H1 (cell line): ENCODE data around the gene TFF1. TPM values are rescaled to one million over a fixed set of nuclear protein-coding genes. Genes with fewer than 3 reads are reported as not detected.

Experiments
- CTCF ChIA-PET: fragments of 300-600 bp; sonication (Branson Sonifier 250); formaldehyde crosslinking; loops from one replicate; lab custom pipeline; 2021; ENCODE audit not compliant: partially characterized antibody; lab: Charles Lee
- POLR2A ChIA-PET: fragments of 300-600 bp; sonication (Branson Sonifier 250); formaldehyde crosslinking; loops from one replicate; lab custom pipeline; 2021; ENCODE audit warnings: inconsistent platforms; ENCODE audit not compliant: partially characterized antibody; lab: Charles Lee
- DNase-seq, 2 experiments: peaks; one replicate each; pipeline versions ENCODE4 v3.0.0 to v3.0.0-alpha.2; 2010 to 2022; ENCODE audit warnings: low spot score in 2 of 2, low read depth in 1 of 2, mixed read lengths in 1 of 2
- FAIRE-seq: peaks from 2 replicates; lab custom pipeline; 2011; peaks lifted over from hg19 to GRCh38; lab: Jason Lieb, UNC
- H2AFZ ChIP-seq: 2 replicates; pipeline ENCODE4 v1.8.1; 2012; ENCODE audit warnings: low read length, inconsistent platforms
- H2AK5ac ChIP-seq: 2 replicates; pipeline ENCODE4 v1.6.1; 2013; ENCODE audit warnings: low read depth, low read length
- H2BK120ac ChIP-seq: replicated peaks from 2 replicates; pipeline ENCODE3; 2013; ENCODE audit warnings: low read depth, low read length, inconsistent platforms
- H2BK12ac ChIP-seq: 2 replicates; pipeline ENCODE4 v1.6.1; 2013; ENCODE audit warnings: low read depth, low read length
- H2BK15ac ChIP-seq: 2 replicates; pipeline ENCODE4 v1.6.1; 2013; ENCODE audit warnings: low read length
- H2BK20ac ChIP-seq: 2 replicates; pipeline ENCODE4 v1.6.1; 2013; ENCODE audit warnings: low read length
- H2BK5ac ChIP-seq: 2 replicates; pipeline ENCODE4 v1.6.1; 2013; ENCODE audit warnings: low read depth, low read length
- H3K14ac ChIP-seq: 2 replicates; pipeline ENCODE4 v1.6.1; 2013; ENCODE audit warnings: inconsistent platforms; ENCODE audit not compliant: insufficient read length
- H3K18ac ChIP-seq: 2 replicates; pipeline ENCODE4 v1.6.1; 2013; ENCODE audit warnings: low read length; ENCODE audit errors: extremely low read depth
- H3K23ac ChIP-seq: 2 replicates; pipeline ENCODE4 v1.6.1; 2013; ENCODE audit warnings: inconsistent platforms; ENCODE audit not compliant: insufficient read length
- H3K23me2 ChIP-seq: 2 replicates; pipeline ENCODE4 v1.6.1; 2013; ENCODE audit warnings: low read depth, low read length
- H3K27ac ChIP-seq: 2 replicates; pipeline ENCODE4 v1.6.1; 2011; ENCODE audit warnings: low read depth, low read length, inconsistent platforms
- H3K27me3 ChIP-seq, 4 experiments: replicated peaks in 1 of 4; 1 replicate in 1 of 4; 2 replicates in 3 of 4; pipeline versions ENCODE4 v1.6.1 to v1.8.1; 2011 to 2013; ENCODE audit warnings: low read length in 3 of 4, mild to moderate bottlenecking in 3 of 4, inconsistent platforms in 2 of 4, mixed read lengths in 2 of 4, moderate library complexity in 1 of 4; ENCODE audit not compliant: control insufficient read depth in 3 of 4, insufficient read depth in 3 of 4; ENCODE audit errors: extremely low read depth in 1 of 4
- H3K36me3 ChIP-seq, 4 experiments: 2 replicates each; pipeline versions ENCODE4 v1.6.1 to v1.8.1; 2011 to 2013; ENCODE audit warnings: mild to moderate bottlenecking in 4 of 4, low read length in 3 of 4, moderate library complexity in 2 of 4, control low read depth in 1 of 4, inconsistent platforms in 1 of 4; ENCODE audit not compliant: insufficient read depth in 4 of 4, control insufficient read depth in 2 of 4
- H3K4ac ChIP-seq: replicated peaks from 2 replicates; pipeline ENCODE3; 2013; ENCODE audit warnings: low read length, low read depth, mixed read lengths, inconsistent platforms; ENCODE audit not compliant: insufficient read length
- H3K4me1 ChIP-seq, 4 experiments: replicated peaks in 1 of 4; 1 replicate in 1 of 4; 2 replicates in 3 of 4; pipeline versions ENCODE4 v1.6.1 to v1.8.1; 2011 to 2013; ENCODE audit warnings: low read length in 3 of 4, inconsistent platforms in 2 of 4, mixed read lengths in 1 of 4; ENCODE audit not compliant: insufficient read depth in 4 of 4, control insufficient read depth in 3 of 4
- H3K4me2 ChIP-seq, 2 experiments: 2 replicates each; pipeline versions ENCODE4 v1.6.1 to v1.8.1; 2011 to 2013; ENCODE audit warnings: low read depth in 2 of 2, low read length in 2 of 2, control low read depth in 1 of 2, inconsistent platforms in 1 of 2, mild to moderate bottlenecking in 1 of 2; ENCODE audit not compliant: insufficient read depth in 1 of 2
- H3K4me3 ChIP-seq, 4 experiments: fragments of 200-600, 300-600 bp in 1 of 4; sonication (generic), shearing (Covaris generic), sonication (Bioruptor Twin) in 1 of 4; 2 replicates each; pipeline versions ENCODE4 v1.5.1 to v1.8.1; 2011 to 2016; ENCODE audit warnings: low read length in 4 of 4, low read depth in 3 of 4, control low read depth in 2 of 4, inconsistent platforms in 2 of 4, mild to moderate bottlenecking in 2 of 4, mixed read lengths in 1 of 4, moderate library complexity in 1 of 4; ENCODE audit not compliant: insufficient read depth in 2 of 4; ENCODE audit errors: extremely low read depth in 1 of 4
- H3K56ac ChIP-seq: replicated peaks from 2 replicates; pipeline ENCODE3; 2013; ENCODE audit warnings: low read depth, mild to moderate bottlenecking, mixed read lengths, low read length, inconsistent platforms; ENCODE audit not compliant: insufficient read length
- H3K79me1 ChIP-seq: 2 replicates; pipeline ENCODE4 v1.6.1; 2013; ENCODE audit warnings: low read depth, low read length, control low read depth
- H3K79me2 ChIP-seq, 2 experiments: 2 replicates each; pipeline versions ENCODE4 v1.6.1 to v1.8.1; 2012 to 2013; ENCODE audit warnings: low read length in 2 of 2, mild to moderate bottlenecking in 2 of 2, inconsistent platforms in 1 of 2; ENCODE audit not compliant: insufficient read depth in 2 of 2, control insufficient read depth in 1 of 2
- H3K9ac ChIP-seq, 4 experiments: replicated peaks in 1 of 4; 1 replicate in 1 of 4; 2 replicates in 3 of 4; pipeline versions ENCODE4 v1.6.1 to v1.8.1; 2011 to 2013; ENCODE audit warnings: low read depth in 3 of 4, low read length in 3 of 4, control low read depth in 2 of 4, mild to moderate bottlenecking in 2 of 4, moderate library complexity in 2 of 4, inconsistent platforms in 1 of 4; ENCODE audit errors: extremely low read depth in 1 of 4
- H3K9me3 ChIP-seq, 2 experiments: 2 replicates each; pipeline versions ENCODE4 v1.6.1 to v1.8.1; 2012 to 2013; ENCODE audit warnings: mild to moderate bottlenecking in 2 of 2, moderate library complexity in 2 of 2, control low read depth in 1 of 2, inconsistent platforms in 1 of 2, low read depth in 1 of 2, low read length in 1 of 2, mixed read lengths in 1 of 2; ENCODE audit not compliant: insufficient read depth in 2 of 2
- H4K20me1 ChIP-seq, 2 experiments: replicated peaks in 1 of 2; 2 replicates each; pipeline versions ENCODE3 to v1.8.1; 2011 to 2013; ENCODE audit warnings: inconsistent platforms in 2 of 2, low read length in 2 of 2, mild to moderate bottlenecking in 1 of 2; ENCODE audit not compliant: insufficient read depth in 2 of 2, control insufficient read depth in 1 of 2
- H4K5ac ChIP-seq: 2 replicates; pipeline ENCODE4 v1.6.1; 2013; ENCODE audit warnings: low read length, low read depth, mixed read lengths, inconsistent platforms; ENCODE audit not compliant: insufficient read length
- H4K8ac ChIP-seq: 2 replicates; pipeline ENCODE4 v1.8.0; 2013; ENCODE audit warnings: mild to moderate bottlenecking, moderate library complexity, low read length, inconsistent platforms; ENCODE audit not compliant: insufficient read depth; ENCODE audit errors: extremely low read depth
- H4K91ac ChIP-seq: replicated peaks from 2 replicates; pipeline ENCODE3; 2013; ENCODE audit warnings: low read length, mixed read lengths, inconsistent platforms; ENCODE audit not compliant: insufficient read length
- BACH1 ChIP-seq: IDR thresholded peaks from 2 replicates; pipeline ENCODE4 v1.6.1; 2012; ENCODE audit warnings: low read length, improper control_type of control experiment
- KDM1A ChIP-seq: fragments of 200-600, 300-600 bp; sonication (generic); IDR thresholded peaks from 2 replicates; pipeline ENCODE4 v1.7.1; 2016; ENCODE audit warnings: mild to moderate bottlenecking, low read length, borderline replicate concordance
- PHF8 ChIP-seq: fragments of 200-600 bp; sonication (generic); conservative IDR thresholded peaks from 2 replicates; pipeline ENCODE4 v1.7.1; 2012; ENCODE audit warnings: low read depth, mild to moderate bottlenecking, inconsistent platforms, low read length, moderate library complexity
- RXRA ChIP-seq: IDR thresholded peaks from 2 replicates; pipeline ENCODE4 v1.6.1; 2011; ENCODE audit warnings: low read depth, mild to moderate bottlenecking, low read length, moderate library complexity; ENCODE audit not compliant: insufficient read depth
- SIX5 ChIP-seq: IDR thresholded peaks from 2 replicates; pipeline ENCODE4 v1.6.1; 2011; ENCODE audit warnings: mild to moderate bottlenecking, low read depth, low read length
- SP1 ChIP-seq: IDR thresholded peaks from 2 replicates; pipeline ENCODE4 v1.6.1; 2011; ENCODE audit warnings: low read depth, low read length
- WGBS, 2 experiments: shearing (Covaris generic) in 1 of 2; methylation state at CpG; one replicate each; pipeline versions ENCODE4 v1.1.6 to v1.1.7; 2013 to 2015; ENCODE audit warnings: low lambda C conversion rate in 2 of 2, mixed read lengths in 2 of 2, inconsistent platforms in 1 of 2, low coverage in 1 of 2, missing lambda C conversion rate in 1 of 2; ENCODE audit not compliant: insufficient replicate concordance in 2 of 2, insufficient coverage in 1 of 2, insufficient read length in 1 of 2; ENCODE audit errors: extremely low coverage in 1 of 2, missing lambda C conversion rate in 1 of 2; 5-methylcytosine and 5-hydroxymethylcytosine counted together
- polyA plus RNA-seq, 7 experiments: library from polyadenylated mRNA; depleted of rRNA in 3 of 7; stranded (reverse) in 5 of 7; unstranded in 2 of 7; fragments of >200 nt in 5 of 7; fragments of 200-250 nt in 2 of 7; gene quantifications; 1 replicate in 5 of 7; 2 replicates in 1 of 7; 4 replicates in 1 of 7; pipeline versions ENCODE4 v1.2.1 to v1.2.3, GENCODE V29; 2011 to 2013; ENCODE audit warnings: missing spikeins in 2 of 7, mixed read lengths in 2 of 7
- total RNA-seq: library from RNA; stranded (reverse); fragmentation: NEBNext Ultra II Directional; extraction: Animal tissue kit (Norgen Biotek cat#: 25700); gene quantifications from 2 replicates; pipeline ENCODE4 v1.2.1, GENCODE V29; 2021
- TF ChIP-seq, protein P1 (sequence below): IDR thresholded peaks from 2 replicates; pipeline ENCODE4 v1.6.1; 2011; ENCODE audit warnings: low read length, improper control_type of control experiment

TFF1 gene
- total and polyA plus RNA-seq, 2 of the 8 experiments (the other 6 are each of a cell fraction or from before 2014, with no cell fraction given) = not detected

- CTCF ChIA-PET = interaction anchor here (0.7 to 1.3 kb wide), 4 partner anchors 10 to 133 kb away, joined by 3 to 4 read pairs (median 3); no protein-coding TSS in a partner anchor
- 88% methylated on average over 4 of the region's 4 CpGs; no CpG with 5 or more reads in 1 of the 2 experiments for WGBS, 2 experiments
- peaks cover 3 to 7% of the 10 kb centered on the region in 2 experiments; a peak in 2 of 4 replicates for H3K9me3 ChIP-seq
- no peak overlapping the region for H2AK5ac ChIP-seq
- no peak overlapping the region for H3K27ac ChIP-seq
- H3K56ac ChIP-seq = no peak overlapping the region
- TF ChIP-seq KDM1A = no peak
- no peak for TF ChIP-seq PHF8
- no peak for TF ChIP-seq SP1
- no peak for TF ChIP-seq SIX5
- TF ChIP-seq BACH1 = no peak
- TF ChIP-seq RXRA = no peak
- TF ChIP-seq, protein P1, sequence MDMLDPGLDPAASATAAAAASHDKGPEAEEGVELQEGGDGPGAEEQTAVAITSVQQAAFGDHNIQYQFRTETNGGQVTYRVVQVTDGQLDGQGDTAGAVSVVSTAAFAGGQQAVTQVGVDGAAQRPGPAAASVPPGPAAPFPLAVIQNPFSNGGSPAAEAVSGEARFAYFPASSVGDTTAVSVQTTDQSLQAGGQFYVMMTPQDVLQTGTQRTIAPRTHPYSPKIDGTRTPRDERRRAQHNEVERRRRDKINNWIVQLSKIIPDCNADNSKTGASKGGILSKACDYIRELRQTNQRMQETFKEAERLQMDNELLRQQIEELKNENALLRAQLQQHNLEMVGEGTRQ = no peak
- TF ChIP-seq, all 59 proteins: peak for 0
- H2BK120ac ChIP-seq = no peak overlapping the region
- H3K9ac ChIP-seq = no peak overlapping the region
- no peak overlapping the region for H2AFZ ChIP-seq
- no peak overlapping the region for H3K4me3 ChIP-seq
- H3K27me3 ChIP-seq = no peaks in the 10 kb centered on the region
- H3K23ac ChIP-seq = no peak overlapping the region
- H2BK15ac ChIP-seq = no peak overlapping the region
- FAIRE-seq = no peak
- H3K4me1 ChIP-seq = peaks cover 0 to 4% (median 0%) of the 10 kb centered on the region in 4 experiments; a peak in 1 of 7 replicates
- H3K4ac ChIP-seq = no peak overlapping the region
- no peak for DNase-seq
- H2BK5ac ChIP-seq = no peak overlapping the region
- H3K36me3 ChIP-seq = no peaks in the 10 kb centered on the region
- H4K20me1 ChIP-seq = no peaks in the 10 kb centered on the region
- no peaks in the 10 kb centered on the region for H3K79me1 ChIP-seq
- H3K18ac ChIP-seq = no peak overlapping the region
- no peak overlapping the region for H4K91ac ChIP-seq
- H2BK20ac ChIP-seq = no peak overlapping the region
- H3K23me2 ChIP-seq = no peaks in the 10 kb centered on the region
- no peak overlapping the region for H4K5ac ChIP-seq
- H3K79me2 ChIP-seq = no peaks in the 10 kb centered on the region
- no peak overlapping the region for H4K8ac ChIP-seq
- no peak overlapping the region for H3K14ac ChIP-seq
- H2BK12ac ChIP-seq = no peak overlapping the region
- no peak overlapping the region for H3K4me2 ChIP-seq
- POLR2A ChIA-PET = no interaction called here
Observed at GRCh38 chr21:42400525-42400924, 34.2 kb upstream of the TFF1 start.
